Activated CD8-positive, alpha-beta memory T cell treated with anti-CD3 and anti-CD28 coated beads for 1 hour (primary cell): ENCODE measurements around the gene NPIPB13.
"Not testable (repeated sequence)": the region's sequence is repeated elsewhere in the genome, so short reads cannot be mapped to it uniquely, and the experiment has no call there.

Experiments used
- DNase-seq, 2 donors: peaks; one replicate each; pipeline ENCODE4 v3.0.0-alpha.2; 2020; ENCODE audit warnings: low read depth in 1 of 2; ENCODE audit errors: extremely low read depth in 1 of 2

Gene NPIPB13

DNA sequence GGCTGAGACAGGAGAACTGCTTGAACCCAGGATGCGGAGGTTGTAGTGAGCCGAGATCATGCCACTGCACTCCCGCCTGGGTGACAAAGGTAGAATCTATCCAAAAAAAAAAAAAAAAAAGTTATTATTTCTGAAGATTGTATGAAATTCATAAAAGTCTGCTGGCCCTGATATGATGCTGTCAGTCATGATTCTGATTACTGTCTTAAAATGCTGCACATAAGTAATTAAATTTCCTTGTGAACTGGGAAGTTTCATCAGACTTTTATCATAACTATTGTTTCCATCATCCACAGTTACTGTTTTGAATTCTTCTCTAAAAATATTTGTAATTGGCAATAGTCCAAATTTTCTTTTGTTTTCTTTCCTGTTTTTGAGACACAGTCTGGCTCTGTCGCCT, at the start of gene NPIPB13:
TSS of gene NPIPB13 (minus strand) at position 101 of the 400 bp plus-strand sequence. CDS start 2,906 bp downstream, outside the sequence.
- DNase-seq = not testable (repeated sequence)

- DNase-seq = not testable (repeated sequence)
Measured at GRCh38 chr16:30282357-30282756, 34.1 kb upstream of the NPIPB13 start.

DNA sequence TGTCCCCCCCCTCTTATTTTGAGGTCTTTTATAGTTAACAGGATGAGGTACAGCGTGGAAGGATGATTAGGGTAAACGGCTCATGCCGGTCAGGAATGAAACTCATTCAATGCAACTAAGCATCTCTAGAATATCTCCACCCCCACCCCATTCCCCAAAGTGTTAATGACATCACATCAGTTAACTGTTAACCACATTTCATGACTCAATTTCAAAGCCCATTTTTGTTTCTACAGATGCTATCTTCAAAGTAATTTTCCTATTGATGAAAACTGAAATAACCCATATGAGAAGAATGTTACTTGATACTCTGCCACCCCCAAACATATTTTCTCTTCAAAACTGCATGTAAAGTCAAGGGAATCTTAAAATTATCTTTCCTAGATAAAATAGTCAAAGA, 30.2 kb upstream of the NPIPB13 start:
- not testable (repeated sequence) for DNase-seq

- not testable (repeated sequence) for DNase-seq
Measured at GRCh38 chr16:30217082-30217481, 31.2 kb downstream of the NPIPB13 start.

DNA sequence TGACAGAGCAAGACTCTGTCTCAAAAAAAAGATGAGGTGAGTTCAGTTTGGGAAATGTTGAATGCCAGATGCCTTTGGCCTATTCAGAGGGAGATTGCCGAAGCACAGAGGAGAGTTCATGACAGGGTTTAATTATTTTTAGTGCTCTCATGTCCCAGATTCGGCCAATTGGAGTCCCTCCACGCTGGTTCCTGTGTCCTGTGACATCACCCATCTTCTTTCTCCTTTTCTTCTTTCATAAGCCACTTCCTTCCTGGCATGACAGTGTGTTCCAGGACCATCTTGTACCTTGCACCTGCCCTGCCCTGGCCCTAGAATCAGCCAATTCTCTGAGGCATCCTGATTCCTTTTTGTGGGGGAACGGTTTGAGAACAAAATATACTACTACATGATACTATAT, 36.9 kb downstream of the NPIPB13 start:
- DNase-seq = not testable (repeated sequence)

GRCh38 chr16:30209032-30209431, 39.2 kb downstream of the NPIPB13 start:
- DNase-seq = not testable (repeated sequence)

DNA sequence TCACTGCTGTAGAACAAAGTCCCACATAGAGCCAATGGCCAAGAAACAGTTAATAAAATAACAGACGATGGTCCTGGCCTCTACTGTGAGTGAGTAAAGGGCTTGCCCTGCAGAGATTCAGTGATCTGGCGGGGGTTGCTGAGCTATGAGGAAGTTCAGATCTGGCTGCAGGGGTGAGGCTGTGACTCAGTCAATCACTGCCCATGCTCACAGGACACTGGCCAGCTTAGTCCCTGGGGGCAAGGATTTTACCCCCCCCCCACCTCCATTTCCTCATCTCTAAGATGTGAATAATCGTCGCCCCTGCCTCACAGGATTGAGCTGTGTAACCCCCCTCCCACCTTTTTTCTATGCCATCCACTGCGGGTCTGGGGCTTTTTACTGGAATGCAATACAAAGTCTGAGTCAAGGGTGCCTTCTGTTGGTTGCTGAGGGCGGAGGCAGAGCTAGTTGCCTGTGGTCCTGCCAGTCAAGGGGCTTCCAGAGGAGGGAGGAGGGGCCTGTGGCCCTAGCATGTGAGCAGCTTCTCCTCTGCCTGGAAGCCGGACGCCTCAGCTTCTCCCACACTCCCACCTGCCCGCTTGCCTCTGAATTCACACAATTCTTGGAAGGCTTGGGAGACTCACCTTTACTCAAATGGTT, 41.1 kb downstream of the NPIPB13 start:
- not testable (repeated sequence) for DNase-seq

- not testable (repeated sequence) for DNase-seq
Measured at GRCh38 chr16:30206252-30206651, 42.0 kb downstream of the NPIPB13 start.

GRCh38 chr16:30205541-30206236, 42.6 kb downstream of the NPIPB13 start:
- not testable (repeated sequence) for DNase-seq

DNA sequence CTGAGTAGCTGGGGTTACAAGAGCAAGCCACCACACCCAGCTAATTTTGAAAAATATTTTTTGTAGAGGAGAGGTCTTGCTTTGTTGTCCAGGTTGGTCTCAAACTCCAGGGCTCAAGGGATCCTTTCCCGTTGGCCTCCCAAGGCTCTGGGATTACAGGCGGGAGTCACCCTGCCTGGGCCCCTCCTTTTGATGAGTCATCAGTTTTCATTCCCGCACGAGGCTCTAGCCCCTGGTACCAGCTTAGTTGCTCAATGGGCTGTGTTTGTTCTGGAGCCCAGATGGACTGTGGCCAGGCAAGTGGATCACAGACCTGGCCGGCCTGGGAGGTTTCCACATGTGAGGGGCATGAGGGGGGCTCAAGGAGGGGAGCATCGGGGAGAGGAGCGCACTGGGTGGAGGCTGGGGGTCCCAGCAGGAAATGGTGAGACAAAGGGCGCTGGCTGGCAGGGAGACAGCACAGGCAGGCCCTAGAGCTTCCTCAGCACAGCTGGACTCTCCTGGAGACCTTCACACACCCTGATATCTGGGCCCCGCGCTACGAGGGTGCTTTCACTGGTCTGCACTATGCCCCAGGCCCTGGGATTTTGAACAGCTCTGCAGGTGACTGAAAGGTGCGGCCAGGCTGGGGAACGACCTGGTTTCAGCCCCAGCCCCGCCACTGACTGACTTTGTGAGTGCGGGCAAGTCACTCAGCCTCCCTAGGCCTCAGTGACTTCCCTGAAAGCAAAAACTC, 48.5 kb downstream of the NPIPB13 start:
- DNase-seq = not testable (repeated sequence)

GRCh38 chr16:30199049-30199448, 49.2 kb downstream of the NPIPB13 start, which contains the start of gene SULT1A3:
SULT1A3 (plus strand) TSS chr16:30199255; CDS start chr16:30200729, 1,474 bp downstream.
- DNase-seq = not testable (repeated sequence)
